HS-5 (cell line): ENCODE measurements around the gene TNNT1.
A peak's percentile ranks its signal among the peaks of the same experiment; 100 is the strongest.
"Not testable (repeated sequence)": the region's sequence is repeated elsewhere in the genome, so short reads cannot be mapped to it uniquely, and the experiment has no call there.

Experiments
- DNase-seq: peaks from one replicate; pipeline ENCODE4 v3.0.0-alpha.2; 2012; ENCODE audit warnings: low read depth

The TNNT1 gene

DNA sequence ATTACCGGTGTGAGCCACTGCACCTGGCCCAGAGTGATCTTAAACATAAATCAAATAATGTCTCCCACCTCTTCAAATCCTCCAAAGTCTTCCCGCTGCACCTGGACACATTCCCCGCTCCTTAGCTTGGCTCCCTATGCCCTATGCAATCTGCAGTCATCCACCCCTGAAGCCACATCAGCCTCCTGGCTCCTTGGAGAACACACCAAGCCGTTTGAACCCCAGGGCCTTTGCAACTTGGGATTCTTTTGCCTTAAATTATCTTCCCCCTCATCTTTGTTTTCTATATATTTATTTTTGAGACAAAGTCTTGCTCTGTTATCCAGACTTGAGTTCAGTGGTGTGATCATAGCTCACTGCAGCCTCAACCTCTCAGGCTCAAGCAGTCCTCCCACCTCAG lies 20.1 kb upstream of the TNNT1 start:
- DNase-seq = no peak

DNA sequence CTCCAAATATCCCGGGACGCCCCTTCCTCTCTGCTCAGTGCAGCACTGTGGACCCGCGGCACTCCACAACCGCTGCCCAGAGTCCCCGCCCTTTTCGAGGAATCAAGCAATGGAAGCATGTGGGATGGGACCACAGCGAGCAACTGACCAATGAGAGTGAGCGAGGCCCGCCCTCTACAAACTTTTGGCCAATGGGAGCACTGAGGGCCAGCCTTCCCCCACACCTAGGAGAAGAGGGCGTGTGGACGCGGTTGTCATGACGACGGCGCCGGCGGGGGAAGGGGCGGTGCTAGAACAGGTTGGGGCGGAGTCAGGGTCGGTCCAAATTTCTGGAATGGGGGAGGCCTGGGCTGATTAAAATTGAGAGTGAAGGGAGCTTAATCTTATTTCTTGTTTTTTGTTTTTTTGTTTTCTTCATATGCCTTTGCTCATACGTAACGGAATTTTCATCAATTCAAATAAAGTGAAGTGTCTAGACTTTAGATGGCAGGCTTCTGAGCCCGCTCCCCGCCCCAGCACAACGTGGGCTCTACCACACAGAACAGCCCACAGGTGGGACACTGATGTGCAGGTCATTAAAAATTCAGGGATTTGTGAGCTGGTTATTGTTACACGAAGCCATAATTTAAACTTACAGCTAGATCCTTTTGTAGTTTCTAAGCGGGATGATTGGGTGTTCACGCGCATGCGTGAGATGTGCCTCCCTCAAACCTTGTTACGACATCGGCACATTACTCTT lies 17.7 kb upstream of the TNNT1 start, which contains the start of gene DNAAF3:
DNAAF3 (minus strand) TSS at position 84 of the 739 bp plus-strand sequence. CDS start 200 bp downstream, outside the sequence.
- DNase-seq = peak; percentile 88

DNA sequence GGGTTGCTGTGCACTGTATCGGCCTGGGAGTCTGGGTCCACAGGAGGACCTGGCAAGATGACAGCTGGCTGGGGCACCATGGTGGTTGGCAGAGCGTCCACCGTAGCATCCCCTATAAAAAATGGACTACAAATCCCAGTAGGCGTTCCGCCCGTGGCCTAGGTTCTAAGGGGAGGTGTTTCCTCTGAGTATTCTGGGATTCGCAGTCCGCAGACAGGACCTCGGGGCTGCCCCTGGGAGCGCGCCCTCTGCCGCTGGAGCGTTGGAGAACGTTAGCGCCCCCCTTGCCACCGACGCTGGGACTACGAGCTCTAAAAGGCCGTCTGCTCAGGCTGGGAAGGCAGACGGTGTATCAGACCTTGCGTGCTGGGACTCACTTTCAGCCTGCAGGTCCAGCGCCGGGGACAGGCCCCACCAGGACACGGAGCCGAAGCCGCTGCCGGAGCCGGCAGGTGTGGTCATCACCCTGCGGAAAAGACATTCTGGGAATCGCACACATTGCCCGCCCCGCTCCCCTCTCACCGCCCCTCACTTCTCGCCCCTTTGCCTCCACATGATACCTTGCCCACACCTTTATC lies 17.0 kb upstream of the TNNT1 start:
- no peak for DNase-seq

DNA sequence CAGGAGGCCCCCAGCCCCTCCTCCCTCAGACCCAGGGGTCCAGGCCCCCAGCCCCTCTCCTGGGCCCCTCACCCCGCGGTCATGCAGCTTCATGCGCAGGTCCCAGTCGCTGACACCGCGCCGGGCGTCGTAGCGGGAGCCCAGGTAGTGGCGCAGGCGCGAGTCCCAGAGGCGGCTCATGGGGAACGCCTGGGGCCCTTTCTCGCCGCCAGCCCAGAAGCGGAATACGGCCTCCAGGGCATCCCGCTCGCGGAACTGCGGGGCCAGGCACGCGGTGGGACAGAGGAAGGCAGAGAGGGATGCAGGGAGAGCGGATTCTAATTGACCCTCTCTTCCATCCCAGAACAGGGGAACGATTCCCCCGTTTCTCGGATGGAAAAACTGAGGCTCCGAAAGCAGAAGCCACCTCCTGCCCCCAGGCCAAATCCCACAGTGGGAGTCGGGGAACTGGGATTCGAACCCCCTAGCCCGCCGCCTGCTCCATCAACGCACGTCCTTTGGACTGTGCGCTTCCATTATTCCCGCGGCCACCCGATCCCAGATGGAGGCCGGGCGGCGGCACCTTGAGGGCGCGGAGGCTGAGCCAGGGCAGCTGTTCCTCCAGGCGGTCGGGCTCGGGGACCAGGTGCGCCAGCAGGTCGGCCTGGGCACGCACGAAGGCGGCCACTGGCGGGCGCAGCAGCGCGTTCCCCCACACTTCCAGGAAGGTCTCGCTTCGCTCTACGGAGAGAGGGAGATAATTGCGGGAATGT lies 12.7 kb upstream of the TNNT1 start:
- DNase-seq = no peak

DNA sequence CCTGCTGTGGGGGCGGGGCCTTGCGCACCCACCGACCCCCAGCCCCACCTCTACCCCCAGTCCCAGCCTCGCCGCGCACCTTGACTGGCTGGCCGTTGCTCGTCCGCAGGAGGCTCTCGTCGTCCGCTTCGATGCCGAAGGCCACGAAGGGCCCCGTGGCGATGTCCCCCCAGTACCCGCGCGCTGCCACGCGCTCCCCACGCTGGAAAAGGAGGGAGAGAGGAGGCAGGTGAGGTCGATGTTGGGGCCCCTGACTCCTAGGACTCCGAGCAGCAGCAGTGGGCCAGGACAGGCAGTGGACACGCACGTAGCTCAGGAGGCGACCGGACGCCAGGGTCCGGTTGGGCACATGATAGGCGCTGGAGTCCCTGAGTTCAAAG lies 12.0 kb upstream of the TNNT1 start:
- no peak for DNase-seq

DNA sequence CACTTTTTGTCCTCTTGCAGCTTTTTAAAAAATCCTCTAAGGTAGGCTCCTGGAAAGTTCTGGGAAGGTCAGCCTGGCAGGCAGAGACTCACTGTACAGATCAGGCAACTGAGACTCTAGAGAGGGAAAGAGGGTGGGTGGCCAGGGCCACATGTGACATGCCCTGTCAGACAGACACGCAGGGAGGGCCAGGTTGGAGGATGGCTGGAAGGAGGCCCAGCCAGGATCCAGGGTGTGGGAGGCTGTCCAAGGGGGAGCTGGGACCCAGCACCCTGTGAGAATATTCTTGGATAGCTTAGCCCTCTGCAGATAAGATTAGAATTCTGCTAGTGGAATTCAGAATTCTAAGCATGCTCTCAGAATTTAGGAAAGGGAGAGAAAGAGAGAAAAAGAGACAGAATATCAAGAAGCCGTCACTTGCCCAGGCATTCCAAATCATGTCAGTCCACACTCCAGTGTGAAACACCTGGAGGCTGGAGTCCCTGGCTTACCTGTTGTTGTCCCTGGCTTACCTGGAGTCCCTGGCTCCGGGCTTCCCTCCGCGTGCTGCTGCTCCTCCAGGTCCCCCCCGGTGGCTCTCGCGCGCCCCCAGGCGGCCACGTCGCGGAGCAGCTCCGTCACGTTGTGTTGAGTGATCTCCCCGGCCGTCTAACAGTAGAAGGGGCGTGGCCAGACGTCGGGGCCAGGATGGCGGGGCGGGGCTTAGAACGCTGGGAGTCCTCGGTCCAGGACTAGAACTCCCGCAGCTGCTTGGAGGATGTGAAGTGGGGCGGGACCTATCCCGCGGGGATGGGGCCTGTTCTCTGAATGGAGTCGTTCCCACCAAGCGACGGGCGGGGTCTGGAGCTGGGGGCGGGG lies 11.4 kb upstream of the TNNT1 start:
- DNase-seq = no peak

DNA sequence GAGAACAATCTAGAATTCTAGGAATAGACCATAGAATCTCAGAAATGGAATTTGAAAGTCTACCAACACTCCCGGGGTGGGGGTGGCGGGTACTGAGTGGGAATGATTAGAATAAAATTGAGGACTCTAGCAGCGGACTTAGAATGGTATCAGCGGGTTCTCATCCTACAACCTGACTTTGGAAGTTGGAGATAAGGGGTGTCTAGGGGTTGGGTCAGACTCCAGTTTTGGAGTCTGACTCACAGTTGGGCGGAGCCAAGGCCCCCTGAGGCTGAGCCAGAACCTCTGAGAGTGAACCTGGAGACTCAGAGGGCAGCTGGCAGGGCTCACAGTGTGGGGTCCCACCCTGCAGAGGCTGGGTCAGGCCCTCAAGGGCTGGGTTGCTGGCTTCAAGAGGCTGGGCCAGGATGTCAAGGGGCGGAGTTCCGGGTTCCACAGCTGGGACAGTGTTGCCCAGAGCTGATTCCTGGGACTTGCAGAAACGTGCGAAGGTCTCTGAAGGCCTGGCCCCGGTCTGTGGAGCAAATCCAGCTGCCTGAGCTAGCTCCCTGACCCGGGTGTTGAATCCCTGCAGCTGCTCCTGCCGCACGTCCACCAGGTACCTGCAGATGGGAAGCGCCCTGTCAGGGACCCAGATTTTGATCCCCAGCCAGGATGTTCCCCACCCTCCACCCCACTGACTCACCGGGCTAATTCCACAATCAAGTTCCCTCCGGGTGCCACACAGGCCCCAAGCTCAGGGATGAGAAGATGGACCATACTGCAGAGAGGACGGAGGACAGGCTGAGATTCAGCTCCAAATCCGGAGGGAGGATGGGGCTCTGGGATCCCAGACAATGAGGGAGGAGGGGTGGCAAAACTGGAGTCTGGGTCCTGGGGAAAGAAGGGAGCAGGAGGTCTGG lies 10.1 kb upstream of the TNNT1 start:
- no peak for DNase-seq

DNA sequence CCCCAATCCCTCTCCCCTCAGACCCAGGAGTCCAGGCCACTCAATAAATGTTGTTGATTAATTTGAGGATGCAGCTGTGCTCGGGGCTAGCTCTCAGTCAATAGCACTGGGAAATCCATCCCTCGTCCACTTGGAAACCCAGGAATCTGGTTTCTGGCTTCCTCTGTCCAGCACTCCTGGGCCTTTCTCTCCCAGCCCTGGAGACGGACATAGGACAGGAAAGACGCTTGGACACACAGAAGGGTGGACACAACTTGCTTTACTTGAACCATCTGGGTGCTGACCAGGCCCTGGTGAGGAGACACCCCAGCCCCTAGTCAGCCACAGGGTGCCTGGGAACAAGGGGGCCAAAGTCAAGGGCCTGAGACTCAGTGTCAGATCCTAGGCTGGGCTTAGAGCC lies 9.4 kb upstream of the TNNT1 start:
- no peak for DNase-seq

DNA sequence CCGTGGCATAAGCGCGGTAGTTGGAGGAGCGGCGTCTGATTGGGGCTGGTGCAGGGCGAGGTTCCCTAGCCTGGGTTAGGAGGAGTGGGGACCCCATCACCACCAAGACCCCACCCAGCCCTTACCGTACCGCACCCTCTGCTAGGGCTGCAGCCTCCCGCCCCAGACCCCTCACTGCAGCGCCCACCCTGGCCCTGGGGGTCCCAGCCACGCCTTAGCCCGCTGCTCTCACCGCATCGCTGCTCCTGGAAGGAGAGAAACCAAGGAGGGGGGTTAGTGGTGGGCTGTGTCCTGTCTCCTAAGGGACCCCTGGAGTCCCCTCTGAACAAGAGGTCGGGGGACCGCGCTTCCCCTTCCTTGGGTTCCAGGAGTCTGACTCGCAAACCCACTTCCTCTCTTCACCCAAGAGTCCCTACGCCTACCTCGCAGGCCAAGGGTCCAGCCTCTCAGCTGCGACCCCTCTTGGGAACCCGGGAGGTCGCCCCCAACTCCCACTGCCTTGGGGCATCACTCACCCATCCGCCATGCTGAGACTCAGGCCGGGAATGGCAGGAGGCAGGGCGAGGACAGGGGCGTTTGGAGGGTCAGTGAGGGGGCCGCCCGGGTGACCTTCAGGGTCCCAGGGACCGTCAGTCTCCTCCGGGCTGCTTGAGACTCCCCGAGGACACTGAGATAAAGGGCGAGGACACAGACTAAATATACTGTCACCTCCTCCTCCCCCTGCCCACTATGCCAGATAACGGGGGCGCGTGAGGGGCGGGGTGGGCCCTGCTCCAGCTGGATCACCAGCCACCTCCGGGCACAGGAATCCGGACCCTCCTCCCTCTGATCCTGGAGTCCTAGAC lies 8.3 kb upstream of the TNNT1 start, which contains the start of gene TNNI3:
TNNI3 (minus strand) TSS at position 669 of the 845 bp plus-strand sequence; CDS start at position 526, 143 bp downstream.
- no peak for DNase-seq

DNA sequence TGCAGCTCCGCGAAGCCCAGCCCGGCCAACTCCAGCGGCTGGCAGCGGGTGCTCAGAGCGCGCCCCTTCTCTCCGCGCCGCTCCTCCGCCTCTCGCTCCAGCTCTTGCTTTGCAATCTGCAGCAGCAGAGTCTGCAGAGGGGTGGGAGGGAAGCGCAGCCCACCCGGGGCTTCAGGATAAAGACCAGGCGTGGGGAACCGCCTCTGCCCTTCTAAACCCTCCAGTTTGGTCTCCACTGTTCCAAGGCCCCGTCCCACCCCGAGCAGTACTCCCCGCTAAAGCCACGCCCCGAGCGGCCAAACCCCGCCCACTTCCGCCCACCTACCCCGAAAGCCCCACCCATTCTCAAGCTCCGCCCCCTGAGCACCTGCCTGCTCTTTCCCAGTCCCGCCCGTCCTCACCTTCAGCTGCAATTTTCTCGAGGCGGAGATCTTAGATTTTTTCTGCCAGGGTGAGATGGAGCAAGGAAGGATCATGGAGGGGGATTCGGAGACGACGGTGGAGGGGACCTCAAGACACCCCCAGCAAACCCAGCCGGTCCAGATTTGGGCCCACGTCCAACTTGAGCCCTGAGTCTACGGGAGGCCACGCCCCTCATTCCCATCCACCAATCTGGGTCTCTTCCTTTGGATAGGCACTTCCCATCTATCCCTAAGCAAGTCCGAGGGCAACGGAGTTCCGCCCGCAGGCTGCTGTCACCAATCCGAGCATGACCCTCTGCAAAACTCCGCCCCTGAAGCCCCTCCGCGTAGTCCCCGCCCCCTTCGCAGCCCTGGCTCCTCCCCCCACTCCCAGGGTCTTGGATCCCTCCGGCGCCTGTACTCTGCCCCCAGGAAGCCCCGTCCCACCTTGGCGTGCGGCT lies 7.4 kb upstream of the TNNT1 start:
- no peak for DNase-seq

DNA sequence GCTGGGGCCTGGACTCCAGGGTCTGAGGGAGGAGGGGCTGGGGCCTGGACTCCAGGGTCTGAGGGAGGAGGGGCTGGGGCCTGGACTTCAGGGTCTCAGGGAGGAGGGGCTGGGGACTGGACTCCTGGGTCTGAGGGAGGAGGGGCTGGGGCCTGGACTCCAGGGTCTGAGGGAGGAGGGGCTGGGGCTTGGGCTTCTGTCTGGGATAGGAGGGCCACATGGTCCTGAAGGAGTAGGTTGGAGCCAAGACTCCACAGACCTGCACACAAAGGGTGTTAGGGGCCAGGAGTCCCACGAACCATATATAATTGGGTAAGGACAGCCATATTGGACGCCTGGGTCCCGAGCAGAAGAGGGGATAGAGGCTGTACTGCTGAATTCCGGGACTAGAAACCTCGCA lies 6.8 kb upstream of the TNNT1 start:
- DNase-seq = not testable (repeated sequence)

DNA sequence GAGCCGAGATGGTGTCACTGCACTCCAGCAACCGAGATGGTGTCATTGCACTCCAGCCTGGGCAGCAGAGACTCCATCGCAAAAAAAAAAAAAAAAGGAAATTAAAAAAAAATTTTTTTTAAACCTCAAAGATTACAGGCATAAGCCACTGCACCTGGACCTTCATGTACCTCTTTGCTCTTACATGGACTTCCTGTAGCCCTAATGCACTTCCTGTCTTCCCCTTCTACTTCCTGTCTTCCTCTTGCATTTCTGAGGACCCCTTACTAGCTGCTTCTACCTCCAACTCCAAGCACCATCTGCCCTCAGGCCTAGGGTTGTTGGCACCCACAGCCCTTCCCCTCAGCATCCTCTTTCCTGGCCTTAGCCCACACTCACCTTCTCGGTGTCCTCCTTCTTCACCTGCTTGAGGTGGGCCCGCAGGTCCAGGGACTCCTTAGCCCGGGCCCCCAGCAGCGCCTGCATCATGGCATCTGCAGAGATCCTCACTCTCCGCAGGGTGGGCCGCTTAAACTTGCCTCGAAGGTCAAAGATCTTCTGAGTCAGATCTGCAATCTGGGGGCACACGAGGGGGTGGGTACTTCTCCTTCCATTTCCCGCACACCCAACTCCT lies 4.8 kb upstream of the TNNT1 start:
- no peak for DNase-seq

DNA sequence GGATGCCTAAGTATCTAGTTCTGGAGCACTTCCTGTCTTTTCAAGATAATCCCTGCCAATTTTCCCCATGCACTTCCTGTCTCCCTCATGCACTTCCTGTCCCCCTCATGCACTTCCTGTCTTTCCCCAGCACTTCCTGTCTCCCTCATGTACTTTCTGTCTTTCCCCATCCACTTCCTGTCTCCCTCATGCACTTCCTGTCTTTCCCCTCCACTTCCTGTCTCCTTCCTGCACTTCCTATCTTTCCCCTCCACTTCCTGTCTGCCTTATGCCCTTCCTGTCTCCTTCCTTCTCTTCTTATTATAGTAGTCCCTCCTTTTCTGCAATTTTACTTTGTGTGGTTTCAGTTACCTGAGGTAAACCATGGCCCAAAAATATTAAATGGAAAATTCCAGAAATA lies 3.0 kb upstream of the TNNT1 start:
- no peak for DNase-seq

DNA sequence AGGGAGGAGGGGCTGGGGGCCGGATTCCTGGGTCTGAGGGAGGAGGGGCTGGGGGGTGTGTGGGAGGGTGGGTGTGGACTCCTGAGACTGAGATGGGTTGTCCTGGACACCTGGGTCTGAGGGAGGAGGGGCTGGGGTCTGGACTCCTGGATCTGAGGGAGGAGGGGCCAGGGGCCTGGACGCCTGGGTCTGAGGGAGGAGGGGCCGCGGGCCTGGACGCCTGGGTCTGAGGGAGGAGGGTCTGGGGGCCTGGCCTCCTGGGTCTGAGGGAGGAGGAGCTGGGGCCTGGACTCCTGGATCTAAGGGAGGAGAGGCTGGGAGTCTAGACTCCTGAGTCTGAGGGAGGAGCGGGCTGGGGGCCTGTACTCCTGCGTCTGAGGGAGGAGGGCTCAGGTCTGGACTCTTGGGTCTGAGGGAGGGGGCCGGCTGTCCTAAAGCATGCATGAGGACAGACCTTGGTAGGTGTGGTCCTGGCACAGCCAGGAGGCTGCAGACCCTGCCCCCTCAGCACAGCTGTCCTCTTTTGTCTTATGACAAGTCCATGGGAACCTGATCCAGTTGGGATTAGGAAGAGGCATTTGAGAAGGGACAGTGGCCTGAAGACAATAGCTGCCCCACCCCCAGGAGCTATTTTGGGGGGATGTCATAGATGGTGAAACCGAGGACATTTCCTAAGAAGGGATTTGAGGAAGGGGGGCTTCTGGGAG lies 1.3 kb downstream of the TNNT1 start:
- DNase-seq = no peak

DNA sequence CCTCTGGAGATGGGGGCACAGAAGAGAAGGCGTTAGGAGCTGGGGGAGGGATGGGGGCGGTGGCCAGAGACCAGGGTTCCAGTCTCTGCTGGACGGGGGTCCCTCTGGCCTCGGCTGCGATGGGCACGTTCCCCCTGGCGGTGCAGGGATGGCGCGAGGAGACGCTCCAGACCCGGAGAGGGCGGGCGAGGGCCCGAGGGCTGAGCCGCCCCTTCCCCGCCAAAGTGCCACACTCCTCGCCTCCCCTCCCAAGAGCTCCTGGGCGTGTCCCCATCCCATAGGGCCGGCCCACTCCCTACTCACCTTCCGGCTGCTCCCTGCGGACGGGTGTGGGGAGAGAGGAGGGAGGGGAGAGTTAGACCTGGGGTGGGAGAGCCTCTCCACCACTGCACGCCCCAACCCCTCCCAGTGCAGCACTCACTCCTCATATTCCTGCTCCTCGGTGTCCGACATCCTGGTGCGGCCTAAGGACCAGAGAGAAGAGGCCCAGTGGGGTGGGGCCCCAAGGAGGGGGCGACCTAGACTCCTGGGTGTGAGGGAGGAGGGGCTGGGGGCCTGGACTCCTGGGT lies 2.2 kb downstream of the TNNT1 start:
- DNase-seq = no peak

DNA sequence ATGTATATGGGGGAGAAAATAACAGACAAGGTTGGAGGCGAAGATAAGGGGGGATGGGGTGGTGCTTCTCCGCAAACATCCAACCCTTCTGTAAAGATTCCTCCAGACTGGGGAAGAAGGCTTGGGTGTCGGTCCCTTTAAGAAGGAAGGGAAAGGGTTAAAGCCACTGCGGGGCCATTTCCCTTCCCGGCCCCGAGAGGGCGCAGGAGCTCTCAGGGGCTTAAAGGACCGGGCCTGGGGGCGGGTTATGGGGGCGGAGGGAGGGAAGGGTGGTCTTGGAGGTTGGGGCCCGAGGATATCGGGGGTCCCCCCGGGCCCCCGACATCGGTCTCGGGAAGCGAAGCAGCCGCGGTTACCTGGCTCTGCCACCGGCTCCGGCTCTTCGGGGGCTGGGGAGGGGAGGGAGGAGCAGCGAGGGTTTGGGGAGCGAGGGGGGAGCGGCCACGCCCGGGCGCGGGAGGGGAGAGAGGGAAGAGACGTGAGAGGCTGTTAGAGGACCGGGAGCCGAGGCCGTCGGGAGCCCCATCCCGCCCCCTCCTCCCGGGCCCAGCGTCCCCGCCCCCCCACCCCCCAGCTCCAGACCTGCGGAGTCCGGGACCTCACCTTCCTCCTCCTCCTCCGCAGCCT lies 2.8 kb downstream of the TNNT1 start:
- no peak for DNase-seq

DNA sequence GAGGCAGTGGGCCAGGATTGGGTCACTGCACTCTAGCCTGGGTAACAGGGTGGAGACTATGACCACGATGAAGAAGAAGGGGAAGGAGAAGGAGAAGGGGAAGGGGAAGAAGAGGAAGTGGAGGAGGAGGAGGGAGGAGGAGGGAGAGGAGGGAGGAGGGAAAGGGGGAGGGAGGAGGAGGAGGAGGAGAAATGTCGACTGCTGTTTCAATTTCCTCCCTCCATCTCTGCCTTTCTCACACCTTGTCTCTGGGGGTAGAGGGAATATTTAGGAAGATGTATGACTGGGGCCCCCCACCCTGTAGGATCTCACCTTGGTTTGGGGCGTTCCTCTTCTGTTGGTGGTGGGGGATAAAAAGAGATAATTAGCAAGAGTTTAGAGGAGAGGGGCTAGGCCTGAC lies 3.8 kb downstream of the TNNT1 start:
- DNase-seq = no peak
